Panc1 (cell line): ENCODE results near the gene ADAMTS6. TPM values are rescaled to one million over a fixed set of nuclear protein-coding genes. Genes with fewer than 3 reads are reported as not detected.

Source experiments
- ATAC-seq: fragments of 200-7000 bp; cut with Tn5 transposase; 2 replicates; pipeline ENCODE4 v1.9.1; 2020; ENCODE audit warnings: mild to moderate bottlenecking, moderate library complexity
- BruUV-seq: library from RNA; stranded (reverse); fragments of 400-500 nt; replicated peaks from 2 replicates; lab custom pipeline; 2021; lab: Mats Ljungman, UMichigan
- CTCF ChIA-PET: fragments of 300-600 bp; sonication (Branson Sonifier 250); formaldehyde crosslinking; loops from one replicate; lab custom pipeline; 2022; ENCODE audit warnings: antibody characterized with exemption; lab: Charles Lee
- POLR2A ChIA-PET: fragments of 300-600 bp; sonication (Branson Sonifier 250); formaldehyde crosslinking; loops from one replicate; lab custom pipeline; 2022; ENCODE audit warnings: antibody characterized with exemption; lab: Charles Lee
- DNase-seq: peaks from one replicate; pipeline ENCODE4 v3.0.0-alpha.2; 2010; ENCODE audit warnings: low read depth, low spot score
- H3K27ac ChIP-seq: 2 replicates; pipeline ENCODE4 v1.5.1; 2011; ENCODE audit warnings: mild to moderate bottlenecking, low read length, inconsistent platforms
- H3K27me3 ChIP-seq: fragments of 200-500 bp; sonication (Bioruptor generic); 2 replicates; pipeline ENCODE4 v1.6.0; 2014; ENCODE audit warnings: low read length, inconsistent platforms; ENCODE audit not compliant: control insufficient read depth, insufficient read depth
- H3K36me3 ChIP-seq: fragments of 200-500 bp; sonication (Bioruptor generic); 2 replicates; pipeline ENCODE4 v1.5.1; 2014; ENCODE audit warnings: inconsistent platforms, mild to moderate bottlenecking, low read length, moderate library complexity; ENCODE audit not compliant: control insufficient read depth, insufficient read depth
- H3K4me1 ChIP-seq: 2 replicates; pipeline ENCODE4 v1.5.1; 2011; ENCODE audit warnings: inconsistent platforms, mild to moderate bottlenecking, low read length, moderate library complexity; ENCODE audit not compliant: control insufficient read depth, insufficient read depth
- H3K4me3 ChIP-seq, 2 experiments: 2 replicates each; pipeline ENCODE4 v1.5.1; 2011 to 2012; ENCODE audit warnings: low read depth in 2 of 2, low read length in 2 of 2, mild to moderate bottlenecking in 2 of 2, inconsistent platforms in 1 of 2, moderate library complexity in 1 of 2
- H3K9me3 ChIP-seq: fragments of 200-500 bp; sonication (Bioruptor generic); 2 replicates; pipeline ENCODE4 v1.5.1; 2014; ENCODE audit warnings: low read depth, mild to moderate bottlenecking, inconsistent platforms, low read length, moderate library complexity; ENCODE audit not compliant: control insufficient read depth, insufficient read depth
- POLR2AphosphoS5 ChIP-seq: IDR thresholded peaks from 2 replicates; pipeline ENCODE4 v1.6.1; 2012; ENCODE audit warnings: mild to moderate bottlenecking, low read depth, low read length, moderate library complexity
- REST ChIP-seq, 2 experiments: IDR thresholded peaks; 2 replicates each; pipeline ENCODE4 v1.6.1; 2011 to 2012; ENCODE audit warnings: low read depth in 2 of 2, control low read depth in 1 of 2, low read length in 1 of 2, mild to moderate bottlenecking in 1 of 2, moderate library complexity in 1 of 2; ENCODE audit not compliant: insufficient read depth in 1 of 2
- SIN3A ChIP-seq: IDR thresholded peaks from 2 replicates; pipeline ENCODE4 v1.6.1; 2012; ENCODE audit warnings: low read depth, mild to moderate bottlenecking, low read length, moderate library complexity, borderline replicate concordance; ENCODE audit not compliant: insufficient read depth
- TCF7L2 ChIP-seq: IDR thresholded peaks from 2 replicates; pipeline ENCODE4 v1.6.1; 2011; ENCODE audit warnings: mild to moderate bottlenecking, low read depth, low read length, inconsistent platforms
- in situ Hi-C: cut with HindIII; loops from 2 replicates; pipeline ENCODE4 v1.10.0; 2016; ENCODE audit warnings: low sequenced_read_pairs, low pct_unique_long_range_greater_than_20kb
- intact Hi-C: fragments of 100-400 bp; cut with micrococcal nuclease; formaldehyde crosslinking; loops from one replicate; pipeline ENCODE4 v1.10.0; 2022; ENCODE audit not compliant: unreplicated experiment
- total RNA-seq: library from RNA; stranded (reverse); gene quantifications from one replicate; pipeline ENCODE4 v1.2.1, GENCODE V29; 2021; ENCODE audit not compliant: unreplicated experiment
- TF ChIP-seq, protein P1 (sequence below): fragments of 450-650 bp; IDR thresholded peaks from 2 replicates; pipeline ENCODE4 v1.5.1; 2017; ENCODE audit warnings: mild to moderate bottlenecking

Gene ADAMTS6
- total RNA-seq, 1 experiment from 2014 or later, result 0.64 TPM

DNA sequence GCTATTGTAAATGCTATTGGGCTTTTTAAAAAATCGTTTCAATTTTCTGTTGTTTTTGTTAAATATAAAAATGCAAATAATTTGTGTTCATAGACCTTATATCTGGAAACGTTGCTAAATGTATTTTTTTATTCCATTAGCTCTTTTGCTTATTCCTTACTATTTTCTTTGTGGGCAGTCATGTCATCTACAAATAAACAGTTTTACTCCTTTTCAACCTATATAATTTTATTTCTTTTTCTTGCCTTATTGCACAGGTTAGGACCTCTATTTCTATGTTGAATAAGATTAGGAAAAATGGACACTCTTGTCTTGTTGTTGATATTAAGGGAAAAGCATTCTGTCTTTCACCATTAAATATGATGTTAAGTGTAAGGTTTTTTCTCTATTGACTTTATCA is 364.2 kb downstream of the ADAMTS6 start:
- DNase-seq (no peak), ATAC-seq (no peak)
- Histone ChIP-seq H3K36me3 (no peaks in the 10 kb centered on the region), H3K27ac (no peak overlapping the region), H3K4me3 (no peak overlapping the region), H3K27me3 (no peaks in the 10 kb centered on the region), H3K4me1 (no peaks in the 10 kb centered on the region), H3K9me3 (peaks cover 5% of the 10 kb centered on the region; the same call in 1 of the 2 replicates)
- in situ Hi-C loops (no loop called here), intact Hi-C loops (no loop called here)
- no peak for TF ChIP-seq TCF7L2
- TF ChIP-seq REST (IDR thresholded peaks at IDR 0.05; ENCODE audit: insufficient read depth in 1 of 2, low read depth in 2 of 2, low read length in 1 of 2), result no peak
- TF ChIP-seq, protein P1, sequence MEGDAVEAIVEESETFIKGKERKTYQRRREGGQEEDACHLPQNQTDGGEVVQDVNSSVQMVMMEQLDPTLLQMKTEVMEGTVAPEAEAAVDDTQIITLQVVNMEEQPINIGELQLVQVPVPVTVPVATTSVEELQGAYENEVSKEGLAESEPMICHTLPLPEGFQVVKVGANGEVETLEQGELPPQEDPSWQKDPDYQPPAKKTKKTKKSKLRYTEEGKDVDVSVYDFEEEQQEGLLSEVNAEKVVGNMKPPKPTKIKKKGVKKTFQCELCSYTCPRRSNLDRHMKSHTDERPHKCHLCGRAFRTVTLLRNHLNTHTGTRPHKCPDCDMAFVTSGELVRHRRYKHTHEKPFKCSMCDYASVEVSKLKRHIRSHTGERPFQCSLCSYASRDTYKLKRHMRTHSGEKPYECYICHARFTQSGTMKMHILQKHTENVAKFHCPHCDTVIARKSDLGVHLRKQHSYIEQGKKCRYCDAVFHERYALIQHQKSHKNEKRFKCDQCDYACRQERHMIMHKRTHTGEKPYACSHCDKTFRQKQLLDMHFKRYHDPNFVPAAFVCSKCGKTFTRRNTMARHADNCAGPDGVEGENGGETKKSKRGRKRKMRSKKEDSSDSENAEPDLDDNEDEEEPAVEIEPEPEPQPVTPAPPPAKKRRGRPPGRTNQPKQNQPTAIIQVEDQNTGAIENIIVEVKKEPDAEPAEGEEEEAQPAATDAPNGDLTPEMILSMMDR, result no peak
- no peak for TF ChIP-seq SIN3A
- TF ChIP-seq POLR2AphosphoS5, result no peak
- no TSS peak for BruUV-seq
- ChIA-PET POLR2A (no interaction called here), CTCF (no interaction called here)

DNA sequence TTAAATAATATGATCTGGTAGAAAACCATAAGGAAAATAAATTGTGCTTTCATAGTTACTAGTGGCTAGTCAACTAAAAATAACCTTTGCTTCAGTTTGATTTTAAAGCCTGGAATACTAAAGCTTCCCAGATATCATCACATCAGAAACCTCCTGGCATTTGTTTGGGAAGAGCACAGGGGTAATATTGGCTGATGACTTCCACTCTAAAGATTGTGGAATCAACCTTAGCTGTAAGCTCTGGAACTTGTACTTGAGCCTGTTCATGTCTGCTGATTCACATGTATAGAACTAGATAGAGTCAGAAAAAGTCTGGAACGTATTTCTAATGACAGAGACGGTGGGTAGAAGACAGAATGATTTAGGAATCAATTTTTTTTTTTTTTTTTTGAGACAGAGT is 367.9 kb downstream of the ADAMTS6 start:
- ATAC-seq (no peak), DNase-seq (no peak)
- intact Hi-C loops (no loop called here), in situ Hi-C loops (no loop called here)
- Histone ChIP-seq H3K9me3 (peaks cover 5% of the 10 kb centered on the region; the same call in 1 of the 2 replicates), H3K27me3 (peaks cover 5% of the 10 kb centered on the region; the same call in 1 of the 2 replicates), H3K27ac (no peak overlapping the region), H3K4me1 (no peaks in the 10 kb centered on the region), H3K4me3 (no peak overlapping the region), H3K36me3 (no peaks in the 10 kb centered on the region)
- ChIA-PET POLR2A (no interaction called here), CTCF (no interaction called here)
- TF ChIP-seq, protein P1, result no peak
- TF ChIP-seq REST (IDR thresholded peaks at IDR 0.05; ENCODE audit: insufficient read depth in 1 of 2, low read depth in 2 of 2, low read length in 1 of 2), result no peak
- TF ChIP-seq SIN3A, result no peak
- TF ChIP-seq POLR2AphosphoS5, result no peak
- TF ChIP-seq TCF7L2, result no peak
- BruUV-seq, result no TSS peak
